Measurements from ENCODE around the gene TPSG1.

DNA sequence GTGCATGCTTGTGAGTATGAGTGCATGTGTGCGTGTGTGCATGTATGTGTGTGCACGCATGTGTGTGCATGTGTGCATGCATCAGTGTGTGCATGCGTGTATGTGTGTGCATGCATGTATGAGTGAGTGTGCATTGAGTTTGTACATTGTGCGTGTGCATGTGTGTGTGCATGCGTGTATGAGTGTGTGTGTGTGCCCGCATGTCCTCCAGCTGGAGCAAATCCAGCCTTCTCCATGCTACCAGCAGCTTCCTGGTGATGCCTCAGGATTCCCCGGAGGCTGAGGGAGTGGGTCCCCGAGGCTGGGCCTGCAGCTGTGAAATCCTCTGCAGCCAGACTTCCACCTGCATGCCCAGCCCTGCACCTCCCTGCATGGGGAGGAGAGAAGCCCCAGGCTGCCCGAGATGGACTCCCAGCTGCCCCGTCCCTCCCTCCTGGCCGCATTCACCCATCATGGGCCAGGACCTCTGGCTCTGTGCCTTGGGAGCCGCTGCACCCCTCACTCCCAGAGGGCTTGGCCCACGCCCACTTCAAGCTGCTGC lies 40.1 kb upstream of the TPSG1 start:
- TF ChIP-seq CTCF (IDR thresholded peaks at IDR 0.05): no peak
- TF ChIP-seq EZH2 (IDR thresholded peaks at IDR 0.05): no peak

Data from neural progenitor cell (in vitro differentiated cells).